GM12873 (cell line): ENCODE data around the gene LRRC57.

Experiments used
- CTCF ChIP-seq: IDR thresholded peaks from 2 replicates; pipeline ENCODE4 v1.5.1; 2012; ENCODE audit warnings: low read depth, mild to moderate bottlenecking, moderate library complexity, low read length, control low read depth; ENCODE audit not compliant: insufficient read depth; ENCODE audit errors: missing control alignments

The LRRC57 gene

GRCh38 chr15:42576040-42576594 lies 27.5 kb upstream of the LRRC57 start:
- TF ChIP-seq CTCF, result no peak

- no peak for TF ChIP-seq CTCF
These were observed 26.8 kb upstream of the LRRC57 start, which contains the start of gene STARD9 for GRCh38 chr15:42575188-42576039. STARD9 (plus strand) TSS chr15:42575606; CDS start chr15:42575716, 110 bp downstream.

- TF ChIP-seq CTCF, result no peak
These were observed 10.1 kb upstream of the LRRC57 start for GRCh38 chr15:42558739-42559138.

- TF ChIP-seq CTCF, result no peak
These were observed 5.0 kb upstream of the LRRC57 start for GRCh38 chr15:42553554-42553953.

GRCh38 chr15:42549741-42550392 lies 1.3 kb upstream of the LRRC57 start:
- no peak for TF ChIP-seq CTCF

GRCh38 chr15:42549032-42549491 lies 469 bp upstream of the LRRC57 start:
- TF ChIP-seq CTCF, result no peak

- no peak for TF ChIP-seq CTCF
These were observed 710 bp downstream of the LRRC57 start for GRCh38 chr15:42547918-42548248.
